Activated T-helper 17 cell treated with anti-CD3 and anti-CD28 coated beads, Interleukin-2, amount 50 U/mL, for 72 hours (primary cell): ENCODE measurements around the gene KRT73. TPM values are rescaled to one million over a fixed set of nuclear protein-coding genes. Genes with fewer than 3 reads are reported as not detected.

Experiments
- ATAC-seq: fragments of 150-1000 bp; cut with Tn5 transposase; replicated peaks from 2 replicates; pipeline ENCODE4 v1.10.0; 2021; ENCODE audit warnings: mild to moderate bottlenecking, moderate library complexity
- H3K27ac Mint-ChIP-seq: one replicate; pipeline ENCODE4 v1.8.0; 2022; ENCODE audit warnings: mixed read lengths
- H3K27me3 Mint-ChIP-seq: one replicate; pipeline ENCODE4 v1.8.0; 2022; ENCODE audit warnings: mixed read lengths
- H3K36me3 Mint-ChIP-seq: one replicate; pipeline ENCODE4 v1.8.0; 2022; ENCODE audit warnings: low read depth, mild to moderate bottlenecking, mixed read lengths
- H3K4me1 Mint-ChIP-seq: one replicate; pipeline ENCODE4 v1.8.0; 2022; ENCODE audit warnings: mixed read lengths
- H3K4me3 Mint-ChIP-seq: one replicate; pipeline ENCODE4 v1.8.0; 2022; ENCODE audit warnings: mild to moderate bottlenecking, mixed read lengths
- H3K9me3 Mint-ChIP-seq: one replicate; pipeline ENCODE4 v1.8.0; 2022; ENCODE audit warnings: mixed read lengths
- total RNA-seq, 2 donors: library from RNA; stranded (reverse); gene quantifications; one replicate each; pipeline ENCODE4 v1.2.3, GENCODE V29; 2022

The KRT73 gene
- total RNA-seq, 2 donors from 2014 or later, result not detected

- peaks cover 13% of the 10 kb centered on the region for H3K4me1 Mint-ChIP-seq
- peaks cover 20% of the 10 kb centered on the region for H3K27me3 Mint-ChIP-seq
- no peaks in the 10 kb centered on the region for H3K36me3 Mint-ChIP-seq
Measured at GRCh38 chr12:52617403-52617785, 965 bp downstream of the KRT73 start.

GRCh38 chr12:52616680-52617402 lies 1.5 kb downstream of the KRT73 start:
- Mint-ChIP-seq H3K36me3 (no peaks in the 10 kb centered on the region), H3K4me3 (no peak overlapping the region), H3K27ac (peak overlapping the region; percentile 5), H3K4me1 (peaks cover 13% of the 10 kb centered on the region), H3K27me3 (peaks cover 20% of the 10 kb centered on the region), H3K9me3 (no peaks in the 10 kb centered on the region)
- ATAC-seq, result no peak

More at GRCh38 chr12:52617403-52617785, 965 bp downstream of the KRT73 start:
- Mint-ChIP-seq H3K27ac (no peak overlapping the region), H3K9me3 (no peaks in the 10 kb centered on the region), H3K4me3 (no peak overlapping the region)
- no peak for ATAC-seq

- peaks cover 13% of the 10 kb centered on the region for H3K4me1 Mint-ChIP-seq
- peak overlapping the region; percentile 7 for H3K4me3 Mint-ChIP-seq
- no peaks in the 10 kb centered on the region for H3K9me3 Mint-ChIP-seq
- H3K36me3 Mint-ChIP-seq, result no peaks in the 10 kb centered on the region
- peaks cover 23% of the 10 kb centered on the region for H3K27me3 Mint-ChIP-seq
- no peak for ATAC-seq
- H3K27ac Mint-ChIP-seq, result peak overlapping the region; percentile 61
Measured at GRCh38 chr12:52615912-52616311, 2.4 kb downstream of the KRT73 start.

GRCh38 chr12:52615208-52615868 lies 3.0 kb downstream of the KRT73 start:
- H3K27me3 Mint-ChIP-seq, result peaks cover 18% of the 10 kb centered on the region
- peak; percentile 89 for ATAC-seq
- no peaks in the 10 kb centered on the region for H3K9me3 Mint-ChIP-seq
- peak overlapping the region; percentile 7 for H3K4me3 Mint-ChIP-seq
- H3K36me3 Mint-ChIP-seq, result no peaks in the 10 kb centered on the region
- peak overlapping the region; percentile 61 for H3K27ac Mint-ChIP-seq
- H3K4me1 Mint-ChIP-seq, result peaks cover 13% of the 10 kb centered on the region

DNA sequence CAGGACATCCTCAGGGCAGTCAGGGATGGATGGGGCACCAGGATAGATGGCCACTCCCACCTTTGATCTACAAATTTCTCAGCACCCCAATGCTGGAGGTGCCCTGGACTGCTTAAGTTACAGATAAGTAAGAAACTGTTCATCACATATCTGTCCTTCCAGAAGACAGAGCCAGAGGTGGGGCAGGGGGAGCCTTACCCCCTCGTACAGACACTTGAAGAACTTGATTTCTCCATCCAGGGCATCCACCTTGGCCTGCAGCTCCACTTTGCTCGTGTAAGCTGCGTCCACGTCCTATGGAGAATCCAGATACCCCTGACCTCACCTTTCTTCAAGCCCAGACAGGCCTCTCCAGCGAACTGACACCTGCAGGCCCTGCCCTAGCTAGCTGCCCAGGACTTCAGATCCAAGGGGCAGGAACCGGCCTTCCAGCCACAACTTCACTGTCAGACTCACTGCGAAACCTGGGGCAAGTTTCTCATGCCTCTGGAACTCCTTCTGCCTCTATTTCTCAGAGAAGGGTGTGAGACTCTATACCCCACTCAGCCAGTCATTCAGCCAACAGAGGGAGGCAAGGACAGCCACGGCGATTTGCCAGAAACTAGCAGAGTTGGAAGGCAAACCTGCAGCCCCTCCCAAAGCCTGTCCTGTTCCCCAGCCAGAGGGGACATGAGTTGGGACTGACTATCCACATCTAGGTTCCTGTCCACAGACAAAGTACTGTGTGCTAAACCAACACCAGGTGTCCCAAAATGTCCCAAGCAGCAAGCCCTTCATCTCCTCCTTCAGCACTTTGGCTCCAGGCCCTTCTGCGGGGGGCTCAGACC lies 3.8 kb downstream of the KRT73 start:
- Mint-ChIP-seq H3K9me3 (no peaks in the 10 kb centered on the region), H3K27me3 (peaks cover 18% of the 10 kb centered on the region), H3K36me3 (no peaks in the 10 kb centered on the region), H3K4me3 (no peak overlapping the region), H3K27ac (peak overlapping the region; percentile 61), H3K4me1 (peaks cover 13% of the 10 kb centered on the region)
- no peak for ATAC-seq

DNA sequence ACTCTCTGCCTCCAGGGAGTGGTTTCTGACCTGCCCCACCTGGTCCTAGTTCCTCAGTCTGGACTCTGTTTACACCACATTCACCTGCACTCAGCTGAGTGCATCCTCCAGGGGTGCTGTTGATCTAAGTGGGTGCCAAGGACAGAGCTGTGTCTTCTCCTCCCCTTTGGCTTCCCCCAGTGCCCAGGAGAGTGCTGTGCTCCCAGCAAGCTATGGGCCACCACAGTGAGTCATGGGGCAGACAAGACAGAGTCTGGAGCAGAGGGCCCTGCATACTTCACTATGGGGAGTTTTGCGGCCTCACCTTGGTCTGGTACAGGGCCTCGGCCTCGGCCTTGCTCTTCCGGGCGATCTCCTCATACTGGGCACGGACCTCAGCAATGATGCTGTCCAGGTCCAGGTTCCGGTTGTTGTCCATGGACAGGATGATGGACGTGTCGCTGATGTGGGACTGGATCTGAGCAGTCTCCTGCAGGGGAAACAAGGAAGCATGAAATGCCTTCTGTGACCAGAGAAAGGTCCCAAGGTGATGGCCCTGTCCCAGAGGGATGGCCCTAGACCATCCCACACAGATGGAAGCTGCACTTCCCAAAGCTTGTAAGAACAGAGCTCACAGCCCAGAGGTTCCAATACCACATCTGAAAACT lies 4.9 kb downstream of the KRT73 start:
- Mint-ChIP-seq H3K4me1 (peaks cover 17% of the 10 kb centered on the region), H3K36me3 (no peaks in the 10 kb centered on the region), H3K9me3 (no peaks in the 10 kb centered on the region), H3K27ac (peak overlapping the region; percentile 82), H3K4me3 (no peak overlapping the region), H3K27me3 (peaks cover 11% of the 10 kb centered on the region)
- no peak for ATAC-seq

GRCh38 chr12:52612431-52613383 lies 5.7 kb downstream of the KRT73 start:
- Mint-ChIP-seq H3K4me1 (peaks cover 19% of the 10 kb centered on the region), H3K4me3 (no peak overlapping the region), H3K27me3 (peaks cover 14% of the 10 kb centered on the region), H3K27ac (no peak overlapping the region), H3K36me3 (no peaks in the 10 kb centered on the region), H3K9me3 (no peaks in the 10 kb centered on the region)
- ATAC-seq, result no peak

- H3K4me3 Mint-ChIP-seq, result peak overlapping the region; percentile 35
- no peak overlapping the region for H3K27ac Mint-ChIP-seq
- H3K4me1 Mint-ChIP-seq, result peaks cover 26% of the 10 kb centered on the region
Measured at GRCh38 chr12:52611080-52611468, 7.3 kb downstream of the KRT73 start.

DNA sequence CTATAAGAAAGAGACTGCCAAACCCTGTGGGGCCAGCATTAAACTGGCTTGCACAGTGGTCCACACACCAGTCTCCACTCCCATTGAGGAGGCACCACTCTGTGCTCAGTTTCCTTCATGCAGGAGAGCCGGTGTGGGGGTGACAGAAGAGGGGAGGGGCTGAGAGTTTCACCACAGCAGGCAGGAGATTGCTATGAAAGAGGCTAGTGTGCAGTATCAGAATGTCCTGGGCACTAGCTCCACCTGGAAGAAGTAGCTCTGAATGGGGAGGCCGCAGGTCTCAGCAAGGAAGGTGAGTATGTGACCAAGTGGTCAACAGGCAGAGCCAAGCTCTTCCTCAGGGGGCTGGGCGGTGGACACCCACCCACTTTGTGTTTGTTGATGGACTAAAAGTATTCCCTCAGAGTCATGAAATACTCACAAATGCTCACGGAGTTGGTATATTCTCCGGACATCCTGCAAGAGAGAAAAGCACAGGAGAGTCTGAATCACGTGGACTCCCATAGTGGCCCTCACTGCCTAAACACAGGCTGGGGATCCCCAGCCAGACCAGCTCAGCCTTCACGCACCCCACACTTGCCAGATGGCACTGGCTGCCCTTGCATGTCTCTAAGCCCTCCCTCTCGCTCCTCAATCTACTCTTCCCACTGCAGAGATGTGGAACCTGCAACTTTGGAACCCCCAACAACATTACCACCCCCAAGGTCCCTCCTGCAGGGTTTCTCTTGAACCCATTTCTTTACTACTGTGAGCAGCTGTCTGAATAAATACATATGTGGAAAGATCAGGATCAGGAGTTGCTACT lies 9.3 kb downstream of the KRT73 start:
- no peaks in the 10 kb centered on the region for H3K9me3 Mint-ChIP-seq
- no peak overlapping the region for H3K27ac Mint-ChIP-seq
- no peak overlapping the region for H3K4me3 Mint-ChIP-seq
- H3K36me3 Mint-ChIP-seq, result no peaks in the 10 kb centered on the region
- H3K27me3 Mint-ChIP-seq, result peaks cover 11% of the 10 kb centered on the region
- no peak for ATAC-seq
- H3K4me1 Mint-ChIP-seq, result peaks cover 24% of the 10 kb centered on the region

More at GRCh38 chr12:52611080-52611468, 7.3 kb downstream of the KRT73 start:
- H3K36me3 Mint-ChIP-seq, result no peaks in the 10 kb centered on the region
- H3K27me3 Mint-ChIP-seq, result peaks cover 12% of the 10 kb centered on the region
- H3K9me3 Mint-ChIP-seq, result no peaks in the 10 kb centered on the region
- ATAC-seq, result no peak

- Mint-ChIP-seq H3K4me3 (no peak overlapping the region), H3K4me1 (peaks cover 20% of the 10 kb centered on the region), H3K36me3 (no peaks in the 10 kb centered on the region), H3K27me3 (peaks cover 8% of the 10 kb centered on the region), H3K9me3 (no peaks in the 10 kb centered on the region), H3K27ac (no peak overlapping the region)
- no peak for ATAC-seq
Measured at GRCh38 chr12:52608161-52608560, 10.2 kb downstream of the KRT73 start.

GRCh38 chr12:52607314-52607713 lies 11.0 kb downstream of the KRT73 start:
- H3K4me1 Mint-ChIP-seq, result peaks cover 20% of the 10 kb centered on the region

DNA sequence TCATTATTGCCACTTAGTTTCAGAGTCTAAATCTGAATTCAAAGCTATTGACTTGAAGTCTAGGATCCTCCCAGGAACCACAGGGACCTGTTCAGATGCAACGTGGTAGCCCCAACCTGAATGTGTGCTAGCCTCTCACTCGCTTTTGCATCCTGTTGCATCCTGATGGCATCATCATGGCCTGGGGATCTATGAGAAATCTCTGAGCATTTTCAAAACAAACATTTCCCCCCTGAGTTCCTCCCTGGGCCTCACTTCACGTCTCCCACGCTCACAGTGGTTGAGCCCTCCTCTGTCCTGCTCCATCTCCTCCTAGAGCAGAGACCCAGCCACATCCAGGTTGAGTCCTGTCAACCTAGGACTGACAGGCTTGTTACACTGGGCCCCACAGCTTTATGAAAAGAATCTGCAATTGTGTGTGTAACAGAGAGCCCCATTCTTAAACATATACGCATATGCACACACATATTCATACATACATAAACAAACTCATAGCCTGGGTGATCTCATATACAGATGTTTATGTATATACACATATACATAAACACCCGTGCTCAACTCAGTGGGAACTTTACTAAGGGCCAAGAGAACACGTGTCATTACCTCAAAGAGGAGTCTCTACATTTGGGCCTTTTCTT lies 11.7 kb downstream of the KRT73 start:
- Mint-ChIP-seq H3K27ac (no peak overlapping the region), H3K36me3 (no peaks in the 10 kb centered on the region), H3K9me3 (no peaks in the 10 kb centered on the region), H3K27me3 (peaks cover 7% of the 10 kb centered on the region), H3K4me1 (peaks cover 20% of the 10 kb centered on the region), H3K4me3 (no peak overlapping the region)
- ATAC-seq, result no peak

More at GRCh38 chr12:52607314-52607713, 11.0 kb downstream of the KRT73 start:
- H3K9me3 Mint-ChIP-seq, result no peaks in the 10 kb centered on the region
- H3K36me3 Mint-ChIP-seq, result no peaks in the 10 kb centered on the region
- no peak overlapping the region for H3K27ac Mint-ChIP-seq
- no peak for ATAC-seq
- peaks cover 8% of the 10 kb centered on the region for H3K27me3 Mint-ChIP-seq
- no peak overlapping the region for H3K4me3 Mint-ChIP-seq
